NCI-H146 treated with DMSO at 0.1 percent for 48 hours (cell line): ENCODE data around the gene CD28.
"Not testable (repeated sequence)": the region's sequence is repeated elsewhere in the genome, so short reads cannot be mapped to it uniquely, and the experiment has no call there.

Source experiments
- DNase-seq: peaks from one replicate; lab custom pipeline; 2025; ENCODE audit not compliant: unreplicated experiment; lab: John Stamatoyannopoulos, UW

Gene CD28

GRCh38 chr2:203743441-203743981 is 37.1 kb downstream of the CD28 start:
- no peak for DNase-seq

- DNase-seq: no peak
Observed at GRCh38 chr2:203744091-203744490, 37.7 kb downstream of the CD28 start.

- DNase-seq: no peak
Observed at GRCh38 chr2:203745267-203745666, 38.8 kb downstream of the CD28 start.

- DNase-seq: no peak
Observed at GRCh38 chr2:203748331-203749126, 42.1 kb downstream of the CD28 start.

- DNase-seq: no peak
Observed at GRCh38 chr2:203750346-203751068, 44.1 kb downstream of the CD28 start.

- no peak for DNase-seq
Observed at GRCh38 chr2:203751685-203752271, 45.3 kb downstream of the CD28 start.

GRCh38 chr2:203756161-203756560 is 49.7 kb downstream of the CD28 start:
- no peak for DNase-seq

- DNase-seq: no peak
Observed at GRCh38 chr2:203758841-203759689, 52.6 kb downstream of the CD28 start.

GRCh38 chr2:203759690-203760365 is 53.4 kb downstream of the CD28 start:
- no peak for DNase-seq

GRCh38 chr2:203761121-203761520 is 54.7 kb downstream of the CD28 start:
- no peak for DNase-seq

- DNase-seq: no peak
Observed at GRCh38 chr2:203763241-203763937, 57.0 kb downstream of the CD28 start.

- no peak for DNase-seq
Observed at GRCh38 chr2:203763938-203764664, 57.7 kb downstream of the CD28 start.

GRCh38 chr2:203772456-203773165 is 66.2 kb downstream of the CD28 start:
- no peak for DNase-seq

GRCh38 chr2:203774760-203775159 is 68.3 kb downstream of the CD28 start:
- DNase-seq: no peak

GRCh38 chr2:203775684-203776083 is 69.2 kb downstream of the CD28 start:
- no peak for DNase-seq

GRCh38 chr2:203777030-203777429 is 70.6 kb downstream of the CD28 start:
- no peak for DNase-seq

GRCh38 chr2:203779477-203780073 is 73.1 kb downstream of the CD28 start:
- not testable (repeated sequence) for DNase-seq

- no peak for DNase-seq
Observed at GRCh38 chr2:203780231-203780630, 73.8 kb downstream of the CD28 start.
